Right hindlimb (tissue), 1 donor: ENCODE results near the gene MCM8.
"Not testable (repeated sequence)": the region's sequence is repeated elsewhere in the genome, so short reads cannot be mapped to it uniquely, and the experiment has no call there.

Experiments
- DNase-seq: peaks from one replicate; pipeline ENCODE4 v3.0.0-alpha.2; 2018

Gene MCM8

DNA sequence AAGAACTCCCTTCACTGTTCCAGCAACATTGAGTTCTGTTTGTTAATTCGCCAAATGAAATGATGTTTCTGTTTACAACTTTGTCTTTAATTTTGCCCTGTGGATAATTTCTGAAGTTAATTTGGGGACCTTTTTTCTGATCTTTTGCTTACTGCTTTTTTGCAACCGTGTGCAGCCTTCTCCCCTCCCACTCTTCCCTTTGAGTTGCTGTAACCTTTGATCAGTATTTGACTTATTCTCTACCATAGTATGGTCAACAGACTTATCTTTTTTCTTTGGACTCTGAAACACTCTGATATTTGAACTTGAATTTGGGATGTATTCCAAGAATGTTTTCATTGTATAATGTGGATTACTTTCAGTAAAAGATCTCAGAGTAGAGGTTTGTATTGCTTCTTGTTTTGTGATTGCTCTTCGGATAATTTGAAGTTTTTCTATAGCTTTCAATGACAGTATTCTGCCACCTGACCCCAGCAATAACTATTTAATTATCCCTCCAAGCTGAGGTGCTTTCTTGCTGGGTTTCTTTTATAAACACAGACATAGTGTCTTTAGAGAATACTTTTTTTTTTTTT lies 57.2 kb downstream of the MCM8 start:
- DNase-seq, result no peak

DNA sequence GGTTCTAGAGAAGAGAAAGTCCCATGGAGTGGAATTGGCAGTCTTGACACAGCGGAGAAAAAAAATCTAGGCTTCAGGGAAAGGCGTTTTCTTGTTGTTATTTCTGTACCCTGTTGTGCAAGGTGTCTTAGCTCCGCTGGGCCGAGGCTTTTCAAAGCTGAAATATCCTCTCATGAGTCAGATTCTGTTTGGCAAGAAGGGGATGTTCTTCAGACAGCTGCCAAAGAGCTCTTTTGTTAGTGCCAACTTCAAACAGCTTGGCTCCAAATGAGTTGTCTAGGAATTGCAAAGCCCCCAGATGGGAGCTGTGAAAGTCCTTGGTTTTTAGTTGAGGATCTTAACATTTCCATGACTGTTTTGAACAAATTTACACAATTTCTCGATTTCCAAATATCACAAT lies 57.8 kb downstream of the MCM8 start:
- DNase-seq, result peak; percentile 36

DNA sequence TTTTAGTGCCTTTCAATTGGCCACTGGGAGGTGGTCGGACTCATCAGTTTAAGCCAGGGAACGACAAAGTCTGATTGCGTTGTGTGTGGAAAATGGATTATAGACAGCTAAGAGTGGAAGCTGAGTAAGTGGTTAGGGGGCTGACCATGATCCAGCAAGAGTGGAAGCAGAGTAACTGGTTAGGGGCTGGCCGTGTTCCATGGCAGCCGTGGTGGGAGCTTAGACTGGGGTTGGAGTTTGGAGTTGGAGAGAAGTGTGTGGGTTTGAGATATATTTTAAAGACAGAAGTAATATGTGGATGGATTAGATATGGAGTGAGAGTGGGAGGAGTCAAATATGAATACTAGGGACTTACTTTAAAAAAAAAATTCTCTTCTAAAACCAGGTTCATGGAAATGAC lies 61.7 kb downstream of the MCM8 start:
- DNase-seq, result no peak

DNA sequence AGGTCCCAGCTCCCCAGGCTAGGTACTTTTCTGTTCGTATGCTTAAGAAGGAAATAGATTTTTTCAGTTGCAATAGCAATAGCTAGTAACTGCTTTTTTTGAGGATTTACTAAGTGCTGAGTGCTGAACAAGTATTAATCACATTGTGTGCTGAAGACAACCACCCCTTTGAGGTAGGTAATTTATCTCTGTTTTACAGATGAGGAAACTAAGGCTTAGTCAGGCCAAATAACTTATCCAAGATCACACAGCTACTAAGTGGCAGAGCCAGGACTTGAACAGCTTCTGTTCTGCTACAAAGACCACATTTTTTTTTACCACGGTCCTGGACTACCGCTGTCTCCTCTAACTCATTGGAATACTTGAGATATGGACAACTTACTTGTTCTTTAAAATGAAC lies 63.6 kb downstream of the MCM8 start:
- no peak for DNase-seq

DNA sequence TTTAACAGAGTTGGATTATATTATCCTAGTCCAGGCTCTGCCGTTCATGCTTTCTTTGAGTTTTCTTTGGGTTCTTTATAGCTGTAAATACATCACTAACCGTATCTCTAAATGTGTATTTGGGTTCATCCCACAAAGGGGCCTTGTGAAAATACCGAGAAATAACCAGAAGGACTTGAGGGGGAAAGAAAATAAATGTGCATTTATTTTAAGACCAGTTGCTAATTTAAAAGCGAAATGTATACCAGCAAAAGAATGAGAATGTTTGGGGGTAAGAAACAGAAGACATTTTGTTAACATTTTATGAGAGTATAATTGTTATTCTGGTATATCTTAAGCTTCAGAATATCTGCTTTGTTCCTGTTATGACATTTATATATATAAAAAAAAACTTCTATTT lies 64.5 kb downstream of the MCM8 start:
- no peak for DNase-seq

DNA sequence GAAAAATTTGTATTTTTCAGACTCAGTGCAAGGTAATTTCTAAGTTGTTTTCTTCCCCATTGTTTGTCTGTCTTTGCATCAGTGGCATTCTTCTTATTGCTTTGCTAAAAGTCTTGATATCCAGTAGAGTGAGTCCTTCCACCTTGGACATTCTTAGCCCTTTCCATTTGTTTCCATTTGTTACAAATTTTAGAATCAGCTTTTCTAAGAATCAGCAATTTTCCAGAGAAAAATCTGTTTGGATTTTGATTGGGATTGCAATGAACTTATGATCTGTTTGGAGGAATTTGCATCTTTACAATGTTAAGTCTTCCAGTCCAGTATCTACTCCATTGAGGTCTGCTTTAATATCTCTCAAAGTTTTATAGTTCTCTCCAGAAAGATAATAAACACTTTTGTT lies 67.0 kb downstream of the MCM8 start:
- no peak for DNase-seq

DNA sequence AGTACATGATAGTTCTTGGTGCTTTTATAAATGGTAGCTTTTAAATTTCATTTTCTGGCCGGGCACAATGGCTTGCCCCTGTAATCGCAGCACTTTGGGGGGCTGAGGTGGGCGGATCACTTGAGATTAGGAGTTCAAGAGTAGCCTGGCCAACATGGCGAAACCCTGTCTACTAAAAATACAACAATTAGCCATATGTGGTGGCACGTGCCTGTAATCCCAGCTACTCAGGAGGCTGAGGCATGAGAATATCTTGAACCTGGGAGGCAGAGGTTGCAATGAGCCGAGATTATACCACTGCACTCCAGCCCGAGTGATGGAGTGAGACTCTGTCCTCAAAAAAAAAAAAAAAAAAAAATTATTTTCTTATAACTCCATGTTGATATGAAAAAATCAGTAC lies 67.4 kb downstream of the MCM8 start:
- DNase-seq, result no peak

DNA sequence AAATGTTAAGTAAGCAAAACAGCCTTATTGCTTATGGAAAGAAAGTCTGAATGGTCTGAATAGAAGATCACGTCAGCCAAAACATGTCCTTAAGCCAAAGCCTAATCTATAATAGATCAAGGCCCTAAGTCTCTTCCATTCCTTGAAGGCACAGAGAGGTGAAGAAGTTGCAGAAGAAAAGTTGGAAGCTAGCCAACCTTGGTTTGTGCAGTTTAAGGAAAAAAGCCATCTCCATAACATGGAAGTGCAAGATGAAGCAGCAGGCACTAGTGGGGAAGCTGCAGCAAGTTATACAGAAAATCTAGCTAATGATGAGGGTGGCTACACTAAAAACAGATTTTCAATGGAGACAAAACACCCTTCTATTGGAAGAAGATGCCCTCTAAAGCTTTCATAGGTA lies 74.3 kb downstream of the MCM8 start:
- DNase-seq, result no peak

DNA sequence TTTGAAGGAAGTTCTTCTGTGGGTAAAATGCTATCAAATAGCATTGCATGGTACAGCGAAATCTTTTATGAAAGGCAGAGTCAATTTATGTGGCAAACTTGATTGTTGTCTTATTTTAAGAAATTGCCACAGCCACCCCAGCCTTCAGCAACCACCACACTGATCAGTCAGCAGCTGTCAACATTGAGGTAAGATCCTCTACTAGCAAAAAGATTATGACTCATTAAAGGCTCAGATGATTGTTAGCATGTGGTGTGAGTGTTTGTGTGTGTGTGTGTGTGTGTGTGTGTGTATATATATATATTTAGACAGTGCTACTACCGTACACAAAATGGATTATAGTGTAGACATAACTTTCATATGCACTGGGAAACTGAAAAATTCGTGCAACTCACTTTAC lies 75.6 kb downstream of the MCM8 start:
- DNase-seq, result no peak

DNA sequence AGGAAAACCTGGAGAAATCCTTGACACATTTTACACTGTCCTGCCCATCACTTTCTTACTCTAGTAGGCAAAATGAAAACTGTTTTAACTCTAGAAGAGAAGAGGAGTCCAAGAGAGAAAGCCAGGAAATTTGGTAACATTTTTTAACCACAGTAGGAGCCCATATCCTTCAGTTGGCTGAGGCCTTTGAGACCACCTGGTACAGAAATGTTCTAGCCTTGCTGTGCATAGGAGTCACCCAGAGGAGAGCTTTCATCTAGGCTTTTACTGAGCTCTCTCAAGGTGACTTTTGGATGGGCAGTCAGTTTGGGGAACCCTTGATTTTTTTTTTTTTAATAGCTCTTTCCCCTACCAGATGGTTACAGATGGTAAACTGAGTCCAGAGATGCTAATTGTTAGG lies 78.4 kb downstream of the MCM8 start:
- no peak for DNase-seq

DNA sequence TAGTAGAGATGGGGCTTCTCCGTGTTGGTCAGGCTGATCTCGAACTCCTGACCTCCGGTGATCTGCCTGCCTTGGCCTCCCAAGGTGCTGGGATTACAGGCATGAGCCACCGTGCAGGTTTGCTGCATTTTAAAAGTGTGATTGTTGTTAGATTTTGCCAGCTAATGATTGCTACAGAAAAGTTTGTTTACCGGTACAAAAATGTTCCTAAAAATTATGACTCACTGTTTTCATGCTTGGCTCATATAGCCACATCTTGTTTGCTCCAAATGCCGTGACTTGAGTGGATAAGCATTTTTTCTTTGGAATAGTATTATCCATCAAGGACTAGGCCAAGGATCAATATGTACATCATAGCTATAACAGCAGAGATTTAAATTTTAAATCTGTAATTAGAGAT lies 79.1 kb downstream of the MCM8 start:
- no peak for DNase-seq

DNA sequence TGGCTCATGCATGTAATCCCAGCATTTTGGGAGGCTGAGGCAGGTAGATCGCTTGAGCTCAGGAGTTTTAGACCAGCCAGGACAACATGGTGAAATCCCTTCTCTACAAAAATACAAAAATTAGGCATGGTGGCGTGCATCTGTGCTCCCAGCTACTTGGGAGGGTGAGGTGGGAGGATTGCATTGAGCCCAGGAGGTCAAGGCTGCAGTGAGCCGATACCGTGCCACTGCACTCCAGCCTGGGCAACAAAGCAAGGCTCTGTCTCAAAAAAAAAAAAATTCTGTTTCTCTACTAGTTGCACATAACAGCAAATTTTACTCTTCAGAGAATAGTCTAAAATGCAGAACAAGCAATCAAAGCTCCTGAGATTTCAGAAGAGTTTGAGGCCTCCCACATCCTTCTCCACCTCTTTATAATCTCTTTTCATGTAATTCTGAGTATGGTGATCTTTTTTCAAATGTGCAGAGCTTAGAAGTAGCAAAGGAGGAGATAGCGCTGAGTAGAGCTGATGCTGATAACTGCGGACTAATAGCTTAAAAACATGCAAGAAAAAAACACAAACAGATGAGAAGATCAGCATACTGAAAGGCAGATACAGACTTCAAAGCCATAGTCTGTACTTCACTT lies 80.1 kb downstream of the MCM8 start:
- DNase-seq, result no peak

DNA sequence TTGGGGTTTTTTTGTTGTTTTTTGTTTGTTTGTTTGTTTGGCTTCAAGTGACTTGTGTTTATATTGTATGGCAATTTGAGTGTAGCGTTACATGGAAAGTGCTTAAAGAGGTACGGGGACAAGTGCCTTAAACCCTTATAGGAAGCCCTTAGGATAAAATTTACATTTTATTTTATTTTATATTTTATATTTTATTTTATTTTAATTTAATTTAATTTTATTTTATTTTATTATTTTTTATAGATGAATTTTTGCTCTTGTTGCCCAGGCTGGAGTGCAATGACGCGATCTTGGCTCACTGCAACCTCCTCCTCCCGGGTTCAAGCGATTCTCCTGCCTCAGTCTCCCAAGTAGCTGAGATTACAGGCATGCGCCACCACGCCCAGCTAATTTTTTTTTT lies 82.5 kb downstream of the MCM8 start:
- DNase-seq, result not testable (repeated sequence)

DNA sequence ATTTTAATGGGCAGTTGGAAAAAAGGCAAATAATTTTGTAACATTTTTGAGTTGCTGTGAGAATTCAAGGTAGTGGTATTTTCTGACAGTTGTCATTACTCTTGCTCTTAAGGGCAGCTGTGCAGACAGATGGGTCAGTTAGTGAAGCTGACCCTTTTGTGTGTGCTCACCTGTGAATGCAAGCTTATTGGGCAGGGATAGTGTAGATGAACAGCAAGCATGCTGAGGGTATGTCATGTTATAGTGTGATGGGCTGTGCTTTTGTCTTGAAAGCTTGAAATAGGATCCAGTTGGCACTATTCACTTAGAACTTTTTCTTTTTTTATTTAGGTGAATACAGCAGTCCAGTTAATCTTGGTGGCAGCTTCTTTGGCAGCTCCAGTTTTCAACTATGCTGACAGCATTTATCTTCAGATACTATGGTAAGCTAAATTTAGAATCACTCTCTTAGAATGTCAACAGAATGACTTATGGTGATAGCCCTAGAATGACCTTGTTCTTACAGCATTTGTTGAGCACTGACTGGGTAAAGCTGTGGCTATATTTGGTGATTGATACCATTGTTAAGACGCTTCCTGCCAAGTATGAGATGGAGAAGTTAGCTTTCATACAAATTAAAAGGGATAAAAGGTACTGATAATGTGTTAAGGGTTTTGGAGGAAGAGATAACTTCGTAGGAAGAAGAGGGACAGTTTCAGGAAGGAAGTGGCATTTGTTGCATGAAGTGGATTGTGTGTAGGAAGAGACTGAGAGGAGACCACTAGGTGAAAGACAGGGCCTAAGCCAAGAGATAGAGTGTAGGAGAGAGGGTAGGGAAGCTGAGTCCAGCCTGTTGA lies 83.9 kb downstream of the MCM8 start:
- no peak for DNase-seq

DNA sequence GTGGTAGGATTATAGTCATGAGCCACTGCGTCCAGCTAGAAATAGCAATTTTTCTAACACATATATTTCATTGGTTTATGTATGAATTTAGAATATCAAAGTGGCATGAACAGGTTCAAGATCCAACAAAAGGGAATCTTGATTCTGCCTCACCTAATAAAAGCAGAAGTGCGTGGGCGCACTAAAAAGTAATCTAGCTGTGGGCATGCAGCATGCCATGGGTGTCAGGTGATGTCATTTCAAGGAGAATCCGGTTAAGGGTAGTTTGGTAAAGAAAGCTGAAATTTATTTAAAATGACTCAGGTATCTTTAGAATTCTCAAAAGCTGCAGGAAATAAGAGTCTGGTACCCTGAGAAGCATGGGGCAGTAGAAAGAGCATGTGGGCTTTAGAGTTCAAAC lies 85.8 kb downstream of the MCM8 start:
- DNase-seq, result no peak

DNA sequence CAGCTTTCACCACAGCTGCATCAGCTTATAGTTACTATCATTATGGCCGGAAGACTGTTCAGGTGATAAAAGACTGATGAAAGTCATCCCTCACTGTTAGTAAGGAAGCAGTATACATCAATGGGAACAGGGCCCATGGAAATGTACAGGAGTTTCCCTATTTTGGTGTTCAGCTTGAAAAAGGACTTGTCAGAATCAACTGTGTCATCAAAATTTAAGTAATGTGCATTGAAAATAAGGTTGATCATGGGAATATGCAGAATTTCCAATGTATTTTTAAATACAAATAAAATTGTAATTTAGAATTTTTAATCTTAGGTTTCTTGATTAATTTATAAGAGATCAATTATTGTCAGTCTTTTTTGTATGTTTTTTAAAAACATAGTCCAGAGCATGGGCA lies 86.6 kb downstream of the MCM8 start:
- DNase-seq, result no peak

DNA sequence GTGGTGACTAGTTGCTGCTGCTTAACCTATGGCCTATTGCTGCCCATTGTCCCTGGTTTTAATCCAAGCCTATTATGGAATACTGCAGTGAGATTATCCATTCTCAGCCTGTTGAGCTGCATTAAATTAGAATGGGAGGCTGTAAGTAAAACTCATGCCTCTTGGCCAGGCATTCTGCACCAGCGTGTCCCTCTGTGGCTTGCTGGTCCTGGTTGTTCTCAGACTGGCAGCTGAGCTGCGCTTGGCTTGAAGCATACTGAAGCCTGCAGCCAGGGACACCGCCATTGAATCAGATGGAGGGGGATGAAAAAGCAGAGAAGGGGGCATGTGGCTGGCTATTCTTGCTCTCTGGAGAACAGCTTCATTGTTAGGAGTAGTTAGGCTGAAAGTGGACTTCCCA lies 87.8 kb downstream of the MCM8 start:
- DNase-seq, result no peak

DNA sequence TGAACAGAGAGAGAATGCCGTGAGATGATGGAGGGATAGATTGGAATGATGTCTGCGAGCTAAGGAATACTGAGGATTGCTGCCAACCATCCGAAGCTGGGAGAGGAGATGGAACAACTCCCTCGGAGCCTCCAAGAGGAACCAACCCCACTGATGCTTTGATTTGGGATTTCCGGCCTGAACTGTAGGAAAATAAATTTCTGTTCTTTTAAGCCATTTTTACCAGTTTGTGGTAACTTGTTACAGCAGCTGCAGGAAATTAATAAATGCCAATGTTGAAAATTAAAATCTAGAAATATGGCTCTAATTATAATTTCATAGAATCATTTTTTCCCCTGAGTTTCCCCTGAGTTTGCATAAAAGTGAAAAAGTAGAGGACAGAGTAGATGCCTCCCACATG lies 89.3 kb downstream of the MCM8 start:
- no peak for DNase-seq

DNA sequence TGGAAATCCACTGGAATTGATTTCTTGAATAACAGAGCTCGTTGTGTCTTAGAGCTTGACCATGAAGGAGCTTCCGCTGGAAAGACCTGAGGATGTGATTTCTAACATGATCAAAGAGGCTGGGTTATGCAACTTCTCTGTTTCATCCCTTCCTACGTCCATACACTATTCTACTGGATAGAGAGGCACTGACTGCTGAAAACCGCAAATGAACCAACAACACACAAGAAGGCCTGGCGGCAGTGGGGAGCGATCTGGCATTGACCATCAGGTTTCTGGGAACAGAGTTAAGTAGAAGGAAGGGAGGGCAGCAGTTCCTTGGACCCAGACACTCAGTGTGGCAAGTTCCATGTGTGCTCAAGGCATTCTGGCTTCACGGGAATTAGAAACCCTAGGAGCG lies 90.1 kb downstream of the MCM8 start:
- no peak for DNase-seq

DNA sequence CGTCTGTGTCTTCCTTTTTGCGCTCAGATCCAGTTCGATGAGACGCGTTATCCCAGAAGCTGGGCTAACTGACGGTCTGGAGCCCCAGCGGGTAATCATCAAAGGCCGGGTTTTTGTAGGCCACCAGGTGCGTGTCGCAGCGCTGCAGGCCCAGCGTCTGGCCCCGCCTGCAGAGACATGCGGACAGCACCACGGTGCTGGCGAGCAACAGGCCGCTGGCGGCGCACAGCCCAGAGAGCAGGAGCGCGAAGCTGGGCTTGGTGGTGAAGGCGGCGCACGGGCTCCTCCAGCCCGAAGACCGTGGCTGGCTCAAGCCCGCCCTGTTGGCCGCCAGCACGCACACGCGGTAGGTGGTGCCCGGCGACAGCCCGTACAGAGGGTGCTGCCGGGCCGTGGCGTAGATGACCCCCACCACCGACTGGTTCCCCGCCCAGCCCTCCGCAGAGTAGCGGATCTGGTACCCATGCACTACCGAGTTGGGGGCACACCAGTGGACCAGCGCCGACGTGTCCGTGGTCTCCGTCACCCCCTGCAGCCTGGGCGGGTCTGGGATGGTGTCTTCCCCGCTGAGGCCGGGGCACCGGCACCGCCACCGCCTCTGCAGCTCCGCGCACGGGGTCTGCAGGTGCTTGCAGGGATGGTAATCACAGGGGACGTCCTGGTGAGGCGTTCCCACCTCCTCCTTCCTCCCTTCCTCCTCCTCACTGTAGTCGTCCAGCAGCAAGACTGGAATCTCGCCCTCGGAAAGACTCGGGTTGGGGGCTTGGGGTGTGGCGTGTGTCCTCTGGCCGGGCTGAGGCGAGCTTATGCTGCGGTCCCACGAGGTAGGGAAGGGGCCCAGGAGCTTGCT lies 90.7 kb downstream of the MCM8 start:
- no peak for DNase-seq

DNA sequence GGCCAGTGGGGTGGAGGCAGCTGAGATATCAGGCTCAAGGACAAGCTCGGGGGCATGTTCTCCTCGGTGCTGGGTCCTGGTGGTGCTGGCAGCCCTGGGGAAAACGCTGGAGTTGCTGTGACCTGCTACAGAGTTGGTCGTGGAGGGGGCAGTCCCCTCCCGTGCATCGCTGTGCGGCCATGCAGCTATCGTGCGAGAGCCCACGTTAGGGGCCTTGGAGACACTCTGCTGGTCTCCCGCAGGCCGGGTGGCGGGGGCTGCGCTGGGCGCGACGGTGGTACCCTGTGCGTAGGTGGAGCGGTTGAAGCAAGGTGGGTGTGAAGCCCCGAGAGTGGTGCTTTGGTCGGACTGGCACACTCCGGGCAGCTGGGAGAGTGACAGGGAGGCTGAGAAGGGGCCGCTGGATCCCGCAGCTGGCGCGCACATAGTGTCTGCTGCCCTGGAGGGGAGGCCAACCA lies 91.4 kb downstream of the MCM8 start:
- no peak for DNase-seq

DNA sequence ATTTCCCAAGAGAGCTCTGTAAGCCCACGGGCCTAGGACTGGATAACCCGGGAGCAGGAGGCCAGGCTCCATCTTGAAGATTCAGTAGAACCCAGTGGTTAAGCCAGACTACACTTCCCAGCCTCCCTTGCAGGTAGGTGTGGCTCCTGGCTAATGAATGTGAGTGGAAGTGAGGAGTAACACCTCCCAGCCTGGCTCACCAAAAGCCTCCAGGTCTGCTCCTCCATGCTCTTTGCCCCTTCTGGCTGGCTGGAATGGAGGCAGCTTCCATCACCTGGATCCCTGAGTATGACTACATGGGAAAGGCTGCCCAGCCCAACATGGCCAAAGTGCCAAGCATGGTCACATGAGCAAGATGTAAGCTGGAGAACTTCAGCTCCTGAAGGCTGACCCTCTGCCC lies 93.7 kb downstream of the MCM8 start:
- no peak for DNase-seq

DNA sequence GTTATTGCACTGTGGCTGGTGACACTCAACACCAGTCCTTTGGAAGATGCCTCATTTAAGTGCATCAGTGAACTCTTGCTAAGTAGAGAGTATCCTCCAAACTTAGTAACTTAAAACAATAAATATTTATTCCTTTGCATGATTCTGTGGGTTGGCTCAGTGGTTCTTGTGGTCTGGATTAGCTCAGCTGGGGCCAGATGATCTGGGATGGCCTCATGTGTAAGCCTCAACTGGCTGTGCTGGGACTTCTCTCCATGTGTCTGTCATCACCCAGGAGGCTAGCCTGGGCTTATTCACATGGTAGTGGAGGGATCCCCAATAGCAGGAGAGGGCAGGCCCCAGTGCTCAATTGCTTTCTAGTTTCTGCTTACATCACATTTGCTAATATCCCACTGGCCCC lies 95.1 kb downstream of the MCM8 start:
- no peak for DNase-seq
